K562 (cell line): Measurements from ENCODE around the gene SLC41A3. TPM values are rescaled to one million over a fixed set of nuclear protein-coding genes. Genes with fewer than 3 reads are reported as not detected.

ENCODE experiments used
- ATAC-seq: fragments of 200-7000 bp; cut with Tn5 transposase; 3 replicates; pipeline ENCODE4 v1.9.1; 2020; ENCODE audit warnings: moderate library complexity
- BruUV-seq: library from RNA; stranded (reverse); fragments of 400-500 nt; replicated peaks from 2 replicates; lab custom pipeline; 2021; lab: Mats Ljungman, UMichigan
- CTCF ChIA-PET: fragments of 300-600 bp; formaldehyde crosslinking; extraction: SDS; loops from one replicate; lab custom pipeline; 2021; ENCODE audit warnings: low intra/inter-chr PET ratio; lab: Yijun Ruan, JAX
- POLR2A ChIA-PET: fragments of 300-600, 350-650 bp; sonication (Branson Sonifier 250); formaldehyde crosslinking; extraction: SDS; loops from one replicate; lab custom pipeline; 2021; ENCODE audit warnings: antibody characterized with exemption, inconsistent platforms; lab: Yijun Ruan, JAX
- DNase-seq, 4 experiments: peaks; one replicate each; pipeline versions ENCODE4 v3.0.0 to v3.0.0-alpha.2; 2011 to 2018; ENCODE audit warnings: low spot score in 3 of 4, mixed read lengths in 3 of 4; ENCODE audit errors: extremely low read depth in 1 of 4
- FAIRE-seq: peaks from 2 replicates; lab custom pipeline; 2011; peaks lifted over from hg19 to GRCh38; lab: Jason Lieb, UNC
- H2AFZ ChIP-seq: 2 replicates; pipeline ENCODE4 v1.6.0; 2011; ENCODE audit warnings: low read depth, low read length, control low read depth, inconsistent platforms
- H3K27ac ChIP-seq: fragments of 200-600 bp; 3 replicates; pipeline ENCODE4 v1.8.0; 2011; ENCODE audit warnings: low read depth, mild to moderate bottlenecking, control low read depth, inconsistent platforms, low read length, moderate library complexity, mixed read lengths; ENCODE audit errors: extremely low read depth
- H3K27me3 ChIP-seq, 2 experiments: fragments of 300-600 bp in 1 of 2; 2 replicates in 1 of 2; 3 replicates in 1 of 2; pipeline versions ENCODE4 v1.6.0 to v1.8.0; 2011; ENCODE audit warnings: inconsistent platforms in 2 of 2, low read length in 2 of 2, mild to moderate bottlenecking in 1 of 2, mixed read lengths in 1 of 2, moderate library complexity in 1 of 2; ENCODE audit not compliant: control insufficient read depth in 2 of 2, insufficient read depth in 2 of 2
- H3K36me3 ChIP-seq: fragments of 300-600 bp; 3 replicates; pipeline ENCODE4 v1.8.0; 2011; ENCODE audit warnings: mild to moderate bottlenecking, low read length, inconsistent platforms; ENCODE audit not compliant: control insufficient read depth, insufficient read depth
- H3K4me1 ChIP-seq, 2 experiments: fragments of 200-600 bp in 1 of 2; replicated peaks in 1 of 2; 2 replicates in 1 of 2; 3 replicates in 1 of 2; pipeline versions ENCODE4 v1.5.1 to v1.8.0; 2011; ENCODE audit warnings: inconsistent platforms in 2 of 2, low read length in 2 of 2, mild to moderate bottlenecking in 1 of 2, mixed read lengths in 1 of 2, moderate library complexity in 1 of 2; ENCODE audit not compliant: control insufficient read depth in 2 of 2, insufficient read depth in 2 of 2
- H3K4me2 ChIP-seq: 2 replicates; pipeline ENCODE4 v1.6.1; 2011; ENCODE audit warnings: low read length, control low read depth, inconsistent platforms, mixed read lengths; ENCODE audit not compliant: insufficient read depth
- H3K4me3 ChIP-seq: fragments of 200-600 bp; sonication (generic), shearing (Covaris generic); 2 replicates; pipeline ENCODE4 v1.5.1; 2016; ENCODE audit warnings: control low read depth, inconsistent platforms
- H3K79me2 ChIP-seq: fragments of 200-600 bp; 3 replicates; pipeline ENCODE4 v1.8.0; 2011; ENCODE audit warnings: low read length, inconsistent platforms; ENCODE audit not compliant: control insufficient read depth, insufficient read depth
- H3K9ac ChIP-seq, 2 experiments: 2 replicates each; pipeline versions ENCODE4 v1.6.0 to v1.6.1; 2011; ENCODE audit warnings: low read depth in 2 of 2, low read length in 2 of 2, control low read depth in 1 of 2, inconsistent platforms in 1 of 2, mild to moderate bottlenecking in 1 of 2, mixed read lengths in 1 of 2; ENCODE audit not compliant: insufficient read depth in 1 of 2
- H3K9me1 ChIP-seq: one replicate; pipeline ENCODE4 v1.6.0; 2011; ENCODE audit warnings: inconsistent platforms, mild to moderate bottlenecking, low read length, moderate library complexity; ENCODE audit not compliant: control insufficient read depth, insufficient read depth
- H3K9me3 ChIP-seq: replicated peaks from 2 replicates; pipeline ENCODE4 v1.5.1; 2011; ENCODE audit warnings: low read depth, low read length, inconsistent platforms; ENCODE audit not compliant: control insufficient read depth, insufficient read depth
- H4K20me1 ChIP-seq: replicated peaks from 2 replicates; pipeline ENCODE4 v1.6.1; 2011; ENCODE audit warnings: low read length, inconsistent platforms, mixed read lengths; ENCODE audit not compliant: control insufficient read depth, insufficient read depth
- ARID1B ChIP-seq: fragments of 450-650 bp; IDR thresholded peaks from 2 replicates; pipeline ENCODE4 v1.6.1; 2016; ENCODE audit warnings: antibody characterized with exemption, mild to moderate bottlenecking, inconsistent platforms
- BHLHE40 ChIP-seq: IDR thresholded peaks from 2 replicates; pipeline ENCODE4 v1.6.1; 2011; ENCODE audit warnings: low read length, improper control_type of control experiment
- CTCF ChIP-seq, 3 experiments: IDR thresholded peaks in 2 of 3; conservative IDR thresholded peaks in 1 of 3; 2 replicates each; pipeline ENCODE4 v1.5.1; 2011 to 2012; ENCODE audit warnings: low read length in 3 of 3, mild to moderate bottlenecking in 3 of 3, control low read depth in 2 of 3, improper control_type of control experiment in 1 of 3, inconsistent platforms in 1 of 3, low read depth in 1 of 3, mixed read lengths in 1 of 3, moderate library complexity in 1 of 3; ENCODE audit not compliant: insufficient read depth in 2 of 3
- MAX ChIP-seq: sonication (generic); formaldehyde crosslinking; IDR thresholded peaks from 2 replicates; pipeline ENCODE4 v1.9.0; 2022; ENCODE audit warnings: mild to moderate bottlenecking, missing genetic modification reagents
- ZBTB12 ChIP-seq: fragments of 250-450 bp; sonication (Bioruptor Pico); IDR thresholded peaks from 2 replicates; pipeline ENCODE4 v1.4.0; 2020
- WGBS: fragments of 100-300 bp; shearing (Covaris generic); methylation state at CpG from one replicate; pipeline ENCODE4 v1.1.6; 2016; ENCODE audit warnings: low coverage, mixed read lengths; ENCODE audit not compliant: insufficient coverage; ENCODE audit errors: missing lambda C conversion rate; 5-methylcytosine and 5-hydroxymethylcytosine counted together
- in situ Hi-C: fragments of 300-500 bp; cut with MboI; formaldehyde crosslinking; loops from 4 replicates; pipeline ENCODE4 v1.15.0; 2018; ENCODE audit warnings: inconsistent platforms, mixed read lengths
- intact Hi-C: fragments of 100-400 bp; cut with micrococcal nuclease; formaldehyde crosslinking; loops from 2 replicates; pipeline ENCODE4 v1.14.2; 2022
- polyA plus RNA-seq, 8 experiments: library from polyadenylated mRNA; depleted of rRNA in 4 of 8; stranded (reverse) in 5 of 8; unstranded in 3 of 8; fragments of >200 nt; fragmentation: Nextera tagmentation in 2 of 8; fragmentation: Illumina TruSeq in 1 of 8; extraction: Ambion mirVana in 2 of 8; extraction: Trizol in 1 of 8; gene quantifications; 2 replicates each; pipeline versions ENCODE4 v1.2.1 to v1.2.3, GENCODE V29; 2011 to 2014; ENCODE audit warnings: inconsistent platforms in 1 of 8, missing spikeins in 1 of 8
- total RNA-seq, 7 experiments: library from RNA; depleted of rRNA in 6 of 7; stranded (reverse); fragments of >200 nt in 6 of 7; fragmentation: Illumina TruSeq in 2 of 7; extraction: Trizol in 2 of 7; gene quantifications; 2 replicates each; pipeline versions ENCODE4 v1.2.1 to v1.2.3, GENCODE V29; 2011 to 2021; ENCODE audit warnings: low replicate concordance in 1 of 7
- TF ChIP-seq, protein P1 (sequence below): sonication (generic); formaldehyde crosslinking; IDR thresholded peaks from 2 replicates; pipeline ENCODE4 v1.8.1; 2023; ENCODE audit warnings: mild to moderate bottlenecking, missing genetic modification reagents

The SLC41A3 gene
- total and polyA plus RNA-seq, 9 of the 15 experiments (the other 6 are each of a cell fraction or from before 2014, with no cell fraction given): 4.1 to 20.7 (median 11.2) TPM

GRCh38 chr3:126082362-126083137, 1.4 kb downstream of the SLC41A3 start (continued):
- TF ChIP-seq ARID1B: no peak

DNA sequence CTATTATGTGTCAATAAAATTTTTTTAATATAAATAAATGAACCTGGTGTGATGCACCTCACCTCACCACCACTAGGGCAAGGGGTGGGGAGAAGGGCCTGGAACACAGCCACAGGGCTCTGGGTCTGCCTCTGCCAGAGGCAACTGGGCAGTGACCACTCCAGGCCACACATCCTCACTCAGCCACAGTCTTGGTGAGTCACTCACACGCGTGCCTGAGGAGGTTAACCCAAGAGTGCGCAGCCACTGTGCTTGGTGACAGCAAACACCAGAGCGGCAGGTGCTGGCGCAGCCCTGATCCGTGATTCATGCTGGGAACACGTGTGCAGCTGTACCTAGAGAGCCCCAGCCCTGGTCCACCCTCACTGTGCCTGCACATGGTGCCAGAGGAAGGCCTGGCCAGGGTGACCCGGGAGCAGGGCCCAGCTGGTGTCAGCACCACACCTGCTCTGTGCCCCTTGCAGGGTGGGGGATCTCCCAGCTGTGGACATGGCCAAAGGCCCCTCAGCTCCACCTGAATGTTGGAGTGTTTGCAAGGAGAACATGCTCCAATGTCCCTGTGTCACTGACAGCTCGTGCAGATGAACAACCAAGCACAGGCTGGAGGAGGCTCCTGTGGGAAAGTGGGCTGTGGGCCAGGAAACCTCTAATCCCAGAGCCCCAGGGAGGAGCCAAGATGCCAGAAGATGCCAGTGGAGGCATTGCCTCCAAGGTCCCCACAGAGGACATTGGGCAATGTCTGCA, 2.1 kb downstream of the SLC41A3 start:
- peak in 3 of 4 experiments; percentile 13 to 25 (median 23) for DNase-seq
- BruUV-seq: no TSS peak
- 0 out of 3 replicates have a peak, but pooled peaks have one; percentile 3 for ATAC-seq
- Histone ChIP-seq H3K79me2 (peaks cover 7% of the 10 kb centered on the region; the same call in 2 of the 3 replicates), H3K9me1 (no peaks in the 10 kb centered on the region), H3K9me3 (no peaks in the 10 kb centered on the region), H3K27me3 (no peaks in the 10 kb centered on the region), H4K20me1 (no peaks in the 10 kb centered on the region), H3K4me1 (peaks cover 10 to 17% of the 10 kb centered on the region in 2 experiments; a peak in 4 of 5 replicates), H3K27ac (no peak overlapping the region), H2AFZ (no peak overlapping the region), H3K4me3 (no peak overlapping the region), H3K9ac (peak overlapping the region in 1 of 2 experiments; percentile 26; a peak in 1 of 4 replicates), H3K36me3 (no peaks in the 10 kb centered on the region), H3K4me2 (no peak overlapping the region)
- TF ChIP-seq, protein P1, sequence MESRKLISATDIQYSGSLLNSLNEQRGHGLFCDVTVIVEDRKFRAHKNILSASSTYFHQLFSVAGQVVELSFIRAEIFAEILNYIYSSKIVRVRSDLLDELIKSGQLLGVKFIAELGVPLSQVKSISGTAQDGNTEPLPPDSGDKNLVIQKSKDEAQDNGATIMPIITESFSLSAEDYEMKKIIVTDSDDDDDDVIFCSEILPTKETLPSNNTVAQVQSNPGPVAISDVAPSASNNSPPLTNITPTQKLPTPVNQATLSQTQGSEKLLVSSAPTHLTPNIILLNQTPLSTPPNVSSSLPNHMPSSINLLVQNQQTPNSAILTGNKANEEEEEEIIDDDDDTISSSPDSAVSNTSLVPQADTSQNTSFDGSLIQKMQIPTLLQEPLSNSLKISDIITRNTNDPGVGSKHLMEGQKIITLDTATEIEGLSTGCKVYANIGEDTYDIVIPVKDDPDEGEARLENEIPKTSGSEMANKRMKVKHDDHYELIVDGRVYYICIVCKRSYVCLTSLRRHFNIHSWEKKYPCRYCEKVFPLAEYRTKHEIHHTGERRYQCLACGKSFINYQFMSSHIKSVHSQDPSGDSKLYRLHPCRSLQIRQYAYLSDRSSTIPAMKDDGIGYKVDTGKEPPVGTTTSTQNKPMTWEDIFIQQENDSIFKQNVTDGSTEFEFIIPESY (CRISPR knock-in tag): peak; percentile 88
- no peak for TF ChIP-seq ZBTB12
- TF ChIP-seq CTCF (IDR thresholded peaks at IDR 0.05 in 2 of 3, conservative IDR thresholded peaks at IDR 0.05 in 1 of 3; ENCODE audit: insufficient read depth in 2 of 3, low read depth in 1 of 3, low read length in 3 of 3): 0 out of 6 replicates have a peak, but pooled peaks have one; percentile 8 to 31 (median 15)
- TF ChIP-seq BHLHE40: peak; percentile 44; the same call in 1 of the 2 replicates
- TF ChIP-seq MAX (CRISPR knock-in tag): 0 out of 2 replicates have a peak, but pooled peaks have one; percentile 28
- CTCF ChIA-PET: no interaction called here
- in situ Hi-C loops: no loop called here
- FAIRE-seq: no peak
- POLR2A ChIA-PET: interaction anchor here (1.2 kb wide), 1 partner anchor 11 kb away, joined by 3 read pairs; no protein-coding TSS in a partner anchor
- WGBS: 83% methylated on average over 9 of the region's 9 CpGs
- intact Hi-C loops: no loop called here
